Endometrial microvascular endothelial cells (primary cell): Measurements from ENCODE around the gene SEMA5A. TPM values are rescaled to one million over a fixed set of nuclear protein-coding genes. Genes with fewer than 3 reads are reported as not detected.

Experiments used
- in situ Hi-C: cut with HindIII; loops from 2 replicates; pipeline ENCODE4 v1.10.0; 2017; ENCODE audit warnings: low sequenced_read_pairs, low pct_unique_long_range_greater_than_20kb; ENCODE audit errors: inconsistent ontology term
- total RNA-seq: library from RNA; depleted of rRNA; stranded (reverse); fragments of >200 nt; gene quantifications from one replicate; pipeline ENCODE4 v1.2.3, GENCODE V29; 2015; ENCODE audit errors: inconsistent ontology term

Gene SEMA5A
- total RNA-seq, 1 donor from 2014 or later, result 0.37 TPM

- in situ Hi-C loops, result no loop called here
Observed at GRCh38 chr5:9456435-9457042, 89.3 kb downstream of the SEMA5A start.

- in situ Hi-C loops, result no loop called here
Observed at GRCh38 chr5:9455826-9456434, 89.9 kb downstream of the SEMA5A start.

DNA sequence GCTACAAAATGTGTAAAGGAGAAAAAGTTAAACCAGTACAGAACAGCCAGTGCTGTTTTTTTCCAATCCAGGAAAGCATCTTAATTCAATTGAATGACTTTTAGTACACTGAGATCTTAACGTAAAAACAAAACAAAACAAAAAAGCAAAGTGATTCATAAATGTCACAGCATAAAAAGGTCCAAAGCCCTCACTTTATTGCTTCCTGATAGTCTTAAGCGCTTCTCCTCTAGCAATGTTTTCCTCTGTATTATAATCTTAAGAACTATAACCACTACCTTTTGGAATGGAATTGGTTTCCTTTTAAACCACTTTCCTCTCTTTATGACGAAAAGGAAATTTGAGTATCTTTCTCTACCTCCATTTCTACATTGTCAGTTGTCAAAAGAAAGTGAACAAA, 91.4 kb downstream of the SEMA5A start:
- in situ Hi-C loops, result no loop called here

GRCh38 chr5:9454012-9454481, 91.8 kb downstream of the SEMA5A start:
- in situ Hi-C loops, result no loop called here

DNA sequence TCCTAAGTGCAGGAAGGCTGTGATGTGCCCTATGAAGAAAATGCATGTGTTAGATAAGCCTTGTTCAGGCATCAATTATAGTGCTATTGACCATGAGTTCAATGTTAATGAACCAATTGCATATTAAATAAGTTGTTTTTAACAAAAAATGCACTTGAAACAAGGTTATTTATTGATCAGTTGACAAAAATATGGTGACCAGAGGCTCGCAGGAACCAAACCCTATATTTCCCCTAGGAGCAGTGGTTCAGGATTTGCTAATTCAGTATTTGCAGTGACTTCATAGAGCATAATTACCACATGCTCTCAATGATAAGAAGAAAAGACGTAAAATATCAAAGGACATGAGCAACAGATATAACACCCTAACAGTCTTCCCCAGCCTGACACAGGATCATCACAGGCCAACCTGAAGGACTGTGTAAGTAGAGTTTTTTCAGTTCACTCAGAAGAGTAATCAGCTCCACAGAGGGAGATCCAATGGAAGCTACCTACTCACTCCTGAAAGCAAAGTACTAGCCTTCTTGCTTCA, 92.3 kb downstream of the SEMA5A start:
- in situ Hi-C loops, result no loop called here

GRCh38 chr5:9452181-9452580, 93.7 kb downstream of the SEMA5A start:
- in situ Hi-C loops, result no loop called here

DNA sequence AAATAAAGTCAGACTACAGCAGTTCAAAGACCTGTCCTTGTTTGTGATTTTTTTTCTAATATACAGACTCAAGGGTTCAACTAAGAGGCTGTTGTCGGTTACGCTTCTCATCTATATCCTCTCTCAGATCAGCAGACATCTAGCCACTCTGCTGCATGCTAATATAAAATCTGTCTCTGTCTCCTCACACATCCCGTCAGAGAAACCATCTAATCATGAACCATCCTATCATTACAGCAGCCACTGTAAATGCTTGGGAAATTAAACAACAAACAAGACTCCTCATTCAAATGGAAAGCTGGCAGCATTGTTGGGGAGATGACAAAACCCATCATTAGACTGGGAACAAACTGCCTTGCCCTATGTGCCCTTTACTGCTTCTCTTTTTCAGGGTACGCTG, 94.8 kb downstream of the SEMA5A start:
- in situ Hi-C loops, result no loop called here

DNA sequence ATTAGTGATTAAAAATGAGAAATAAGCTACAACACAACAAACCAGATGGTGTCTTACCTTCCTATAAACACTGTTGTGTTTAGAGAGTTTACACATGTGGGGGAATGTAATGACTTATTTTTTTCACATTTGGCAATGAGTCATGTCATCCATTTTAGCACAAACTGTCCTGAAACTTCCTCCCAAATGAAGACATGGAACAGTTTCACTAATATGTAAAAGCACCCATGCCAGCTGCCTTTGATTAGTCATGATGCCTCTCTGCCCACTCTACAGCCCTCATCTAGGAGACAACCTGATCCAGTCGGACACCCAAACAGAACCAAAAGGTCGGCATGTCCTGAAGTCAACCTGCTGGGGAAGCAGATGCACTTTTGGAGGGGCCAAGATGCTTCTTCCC, 98.2 kb downstream of the SEMA5A start:
- in situ Hi-C loops, result no loop called here

- in situ Hi-C loops, result no loop called here
Observed at GRCh38 chr5:9445826-9446388, 100.0 kb downstream of the SEMA5A start.

- in situ Hi-C loops, result no loop called here
Observed at GRCh38 chr5:9444346-9444745, 101.5 kb downstream of the SEMA5A start.

GRCh38 chr5:9441610-9442009, 104.3 kb downstream of the SEMA5A start:
- in situ Hi-C loops, result no loop called here

DNA sequence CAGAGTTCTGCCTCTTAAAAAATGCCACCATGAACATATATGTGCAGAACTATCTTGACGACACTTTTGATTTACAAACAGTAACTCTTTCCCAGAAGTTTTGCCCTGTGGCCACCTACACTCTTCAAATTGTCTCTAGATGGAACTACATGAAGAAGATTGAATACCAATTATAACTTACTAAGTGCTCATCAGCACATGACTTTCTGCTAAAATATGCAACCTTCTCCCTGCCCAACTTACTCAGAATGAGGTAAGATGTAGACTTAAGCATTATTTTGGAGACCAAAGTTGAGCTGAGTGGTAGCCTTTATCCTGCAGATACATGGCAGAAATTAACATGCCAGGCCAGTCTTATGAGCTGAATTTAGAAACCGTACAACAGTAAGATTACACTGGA, 105.4 kb downstream of the SEMA5A start:
- in situ Hi-C loops, result no loop called here

DNA sequence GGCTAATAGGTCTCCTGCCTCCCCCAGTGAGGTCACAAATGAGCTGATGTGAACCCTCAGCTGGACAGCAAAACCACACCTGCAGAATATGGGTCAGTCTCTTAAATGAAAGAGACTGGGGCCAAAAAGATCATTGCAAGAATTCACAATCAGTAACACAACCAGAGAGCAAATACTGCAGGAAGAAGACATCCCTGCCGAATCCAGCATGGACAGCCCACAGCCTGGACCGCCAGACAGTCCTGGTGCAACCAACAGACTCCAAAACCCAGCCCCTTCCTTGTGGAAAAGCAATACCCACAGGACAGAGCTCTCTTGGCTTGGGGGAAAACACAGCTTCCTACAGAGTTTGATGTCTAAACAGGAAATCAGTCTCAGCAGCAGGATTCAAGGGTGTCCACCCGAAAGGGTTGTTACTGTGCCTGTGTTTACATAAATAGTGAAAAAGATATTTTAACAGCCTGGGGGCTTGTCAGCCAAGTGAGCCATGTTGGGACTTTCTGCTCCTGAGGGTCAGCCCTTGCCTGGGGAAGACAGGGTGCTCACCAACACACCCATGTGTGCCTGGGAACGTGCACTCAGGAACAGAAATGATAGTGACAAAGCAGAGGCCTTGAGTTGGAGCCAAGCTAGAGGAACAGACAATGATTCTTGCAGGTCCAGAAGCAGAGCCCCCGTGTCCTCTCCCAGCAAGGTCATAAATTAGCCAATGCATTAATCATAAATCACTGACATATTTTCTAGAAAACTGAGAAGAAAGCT, 106.2 kb downstream of the SEMA5A start:
- in situ Hi-C loops, result no loop called here

GRCh38 chr5:9438596-9439354, 107.1 kb downstream of the SEMA5A start:
- in situ Hi-C loops, result no loop called here

DNA sequence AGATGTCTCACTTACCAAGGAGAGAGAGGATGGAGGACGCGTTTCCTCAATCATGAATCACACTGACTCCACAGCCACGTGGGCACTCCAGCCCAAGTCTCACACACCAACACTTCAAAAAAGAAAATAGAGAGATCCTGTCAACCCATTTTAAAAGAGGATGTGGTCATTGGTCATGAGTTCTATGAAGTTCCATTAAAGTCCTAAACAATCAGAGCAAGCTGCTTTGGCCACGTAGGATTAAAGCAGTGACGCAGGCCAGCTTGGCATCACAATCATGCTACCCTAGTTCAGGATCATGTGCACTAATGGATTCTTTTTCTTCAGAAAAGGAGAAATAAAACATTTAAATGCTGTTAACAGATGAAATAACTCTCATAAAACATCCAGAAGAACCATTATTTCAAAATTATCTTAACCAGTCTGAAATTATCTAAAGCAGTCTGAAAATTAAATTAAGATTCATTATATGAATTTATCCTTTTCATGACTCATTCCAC, 108.1 kb downstream of the SEMA5A start:
- in situ Hi-C loops, result no loop called here

DNA sequence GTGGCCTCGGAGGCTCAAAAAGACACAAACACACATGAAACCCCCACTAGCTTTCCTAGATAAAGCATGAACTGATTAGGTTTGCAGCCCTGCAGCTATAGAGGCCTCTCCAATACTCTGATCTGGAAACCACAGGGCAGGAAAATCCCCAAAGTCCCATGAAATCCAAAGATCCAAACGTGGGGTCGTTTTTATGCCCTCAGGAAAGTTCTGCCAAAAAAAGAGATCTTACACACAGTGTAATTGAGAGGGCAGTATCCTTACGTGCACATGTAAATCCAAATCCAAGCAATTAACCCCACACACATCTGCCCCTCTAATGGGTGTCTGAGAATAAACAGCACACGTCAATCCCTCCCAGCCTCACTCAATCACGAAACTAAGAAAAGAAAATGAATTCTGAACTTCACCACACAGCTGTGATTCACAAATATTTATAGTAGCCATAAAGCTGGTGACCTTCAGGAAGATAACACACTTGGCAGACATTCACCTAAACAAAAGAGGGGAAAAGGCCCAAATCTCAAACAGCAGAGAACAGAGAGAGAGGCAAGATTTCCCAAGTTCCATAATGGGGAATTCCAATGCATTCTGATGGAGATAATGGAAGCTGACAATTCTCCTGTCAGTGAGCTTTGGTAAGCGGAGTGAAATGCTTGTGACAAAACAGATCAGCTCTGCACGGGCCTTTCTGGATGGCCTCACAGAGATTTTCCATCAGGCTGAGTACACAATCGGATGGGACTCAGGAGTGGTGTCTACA, 114.2 kb downstream of the SEMA5A start:
- in situ Hi-C loops, result no loop called here

DNA sequence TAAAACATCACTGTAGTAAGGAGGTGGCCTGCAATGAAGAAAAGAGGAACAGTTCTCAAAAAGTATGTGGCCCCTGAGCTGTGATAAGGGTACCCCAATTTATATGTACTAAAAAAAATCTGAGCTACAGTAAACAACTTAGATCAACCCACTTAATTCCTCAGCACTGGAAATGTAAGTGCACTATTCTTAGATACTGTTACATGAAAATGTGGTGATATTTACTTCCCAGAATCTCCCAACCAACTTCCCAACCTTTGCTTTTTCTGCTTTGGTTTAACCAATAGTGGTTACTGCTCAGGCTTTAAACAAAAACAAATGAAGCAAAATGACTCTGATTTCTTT, 114.8 kb downstream of the SEMA5A start:
- in situ Hi-C loops, result no loop called here

- in situ Hi-C loops, result no loop called here
Observed at GRCh38 chr5:9430306-9430705, 115.6 kb downstream of the SEMA5A start.
